Cardiac septum (tissue), 1 donor: ENCODE results near the gene GSTM2. TPM values are rescaled to one million over a fixed set of nuclear protein-coding genes. Genes with fewer than 3 reads are reported as not detected.

Experiments
- DNase-seq: peaks from one replicate; pipeline ENCODE4 v3.0.0-alpha.2; 2020; ENCODE audit warnings: low spot score
- intact Hi-C: fragments of 100-400 bp; cut with DNase I; formaldehyde crosslinking; loops from one replicate; pipeline ENCODE4 v1.14.0; 2022
- total RNA-seq: library from RNA; stranded (reverse); fragmentation: NEBNext Ultra II Directional; extraction: Animal tissue kit (Norgen Biotek cat#: 25700); gene quantifications from one replicate; pipeline ENCODE4 v1.2.1, GENCODE V29; 2021
- donor health status: DM: no; HTN: no; CAD: no.

GSTM2 gene
- total RNA-seq, 1 donor from 2014 or later: 43.5 TPM

DNA sequence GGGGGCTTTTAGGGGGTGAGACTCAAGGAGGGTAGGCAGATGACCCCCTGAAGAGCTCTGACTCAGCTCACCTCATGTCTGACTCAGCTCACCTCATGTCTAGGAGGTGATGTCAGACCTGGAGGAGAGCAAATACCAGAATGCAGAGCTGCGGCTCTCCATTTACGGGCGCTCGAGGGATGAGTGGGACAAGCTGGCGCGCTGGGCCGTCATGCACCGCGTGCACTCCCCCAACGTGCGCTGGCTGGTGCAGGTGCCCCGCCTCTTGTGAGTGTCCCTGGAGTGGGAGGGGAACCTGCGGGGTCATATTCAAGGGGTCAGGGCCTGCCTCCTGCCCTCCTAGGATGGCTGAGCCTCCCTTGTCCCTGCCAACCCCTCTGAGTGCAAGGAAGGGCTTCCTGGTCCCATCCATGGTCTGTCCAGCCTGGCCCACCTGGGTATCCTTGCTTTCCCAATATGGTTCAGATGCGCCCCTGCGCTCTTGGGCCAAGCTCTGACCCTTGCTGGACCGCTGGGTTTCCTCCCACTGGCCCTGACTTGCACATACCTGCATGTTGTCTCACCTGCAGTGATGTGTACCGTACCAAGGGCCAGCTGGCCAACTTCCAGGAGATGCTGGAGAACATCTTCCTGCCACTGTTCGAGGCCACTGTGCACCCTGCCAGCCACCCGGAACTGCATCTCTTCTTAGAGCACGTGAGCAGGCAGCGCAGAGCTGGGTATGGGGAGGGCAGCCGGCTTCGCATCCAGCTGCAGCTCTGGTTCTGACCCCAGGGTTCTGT is 39.1 kb upstream of the GSTM2 start:
- intact Hi-C loops: loop anchor here (2.0 kb wide), 1 partner anchor 82 kb away; no protein-coding TSS in a partner anchor
- no peak for DNase-seq

DNA sequence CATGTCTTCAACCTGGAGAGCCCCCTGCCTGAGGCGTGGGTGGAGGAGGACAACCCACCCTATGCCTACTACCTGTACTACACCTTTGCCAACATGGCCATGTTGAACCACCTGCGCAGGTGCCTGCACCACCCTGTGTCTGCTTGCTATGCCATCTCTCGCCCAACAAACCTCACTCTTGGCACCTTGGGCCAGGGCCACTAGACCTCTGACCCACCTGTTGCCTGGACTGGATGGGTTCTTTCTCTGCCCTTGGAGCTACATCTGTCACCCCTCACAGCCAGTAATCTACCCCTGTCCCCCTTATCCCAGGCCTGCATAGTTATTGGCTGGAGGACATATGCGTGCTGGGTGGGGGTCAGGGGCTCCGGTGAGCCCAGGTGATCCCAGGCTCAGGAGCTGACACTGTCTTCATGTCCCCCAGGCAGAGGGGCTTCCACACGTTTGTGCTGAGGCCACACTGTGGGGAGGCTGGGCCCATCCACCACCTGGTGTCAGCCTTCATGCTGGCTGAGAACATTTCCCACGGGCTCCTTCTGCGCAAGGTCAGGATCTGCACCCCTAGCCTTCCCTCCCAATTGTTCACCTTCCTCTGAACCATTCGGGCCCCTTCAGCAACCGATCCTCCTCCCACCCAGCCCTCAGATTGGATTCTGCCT is 38.4 kb upstream of the GSTM2 start:
- intact Hi-C loops: loop anchor here (2.0 kb wide), 1 partner anchor 83 kb away; no protein-coding TSS in a partner anchor
- no peak for DNase-seq

DNA sequence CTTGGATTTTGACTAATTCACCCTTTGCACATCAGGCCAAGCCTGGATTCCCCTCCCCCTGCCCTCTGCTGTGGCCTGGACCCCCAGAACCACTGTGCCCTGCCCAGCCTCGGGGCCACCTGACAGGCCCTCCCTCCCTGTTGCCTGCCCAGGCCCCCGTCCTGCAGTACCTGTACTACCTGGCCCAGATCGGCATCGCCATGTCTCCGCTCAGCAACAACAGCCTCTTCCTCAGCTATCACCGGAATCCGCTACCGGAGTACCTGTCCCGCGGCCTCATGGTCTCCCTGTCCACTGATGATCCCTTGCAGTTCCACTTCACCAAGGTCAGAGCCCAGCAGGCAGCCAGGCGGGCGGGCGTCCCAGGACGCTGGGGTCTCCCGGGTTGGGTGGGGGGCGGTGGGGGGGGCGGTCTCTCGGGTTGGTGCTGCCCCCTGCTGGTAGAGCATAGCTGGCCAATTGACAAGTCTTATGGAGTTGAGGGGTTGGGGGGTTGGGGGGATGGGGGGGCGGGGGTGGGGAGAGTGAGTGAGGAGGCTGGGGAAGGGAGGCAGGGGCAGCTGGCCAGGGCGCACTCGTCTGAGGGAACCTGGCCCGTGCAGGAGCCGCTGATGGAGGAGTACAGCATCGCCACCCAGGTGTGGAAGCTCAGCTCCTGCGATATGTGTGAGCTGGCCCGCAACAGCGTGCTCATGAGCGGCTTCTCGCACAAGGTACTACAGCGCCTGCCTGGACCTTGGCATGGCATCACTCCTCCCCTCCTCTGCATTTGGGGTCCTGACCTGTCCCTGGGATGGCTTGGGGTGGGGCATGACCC is 37.6 kb upstream of the GSTM2 start:
- intact Hi-C loops: no loop called here
- DNase-seq: no peak

DNA sequence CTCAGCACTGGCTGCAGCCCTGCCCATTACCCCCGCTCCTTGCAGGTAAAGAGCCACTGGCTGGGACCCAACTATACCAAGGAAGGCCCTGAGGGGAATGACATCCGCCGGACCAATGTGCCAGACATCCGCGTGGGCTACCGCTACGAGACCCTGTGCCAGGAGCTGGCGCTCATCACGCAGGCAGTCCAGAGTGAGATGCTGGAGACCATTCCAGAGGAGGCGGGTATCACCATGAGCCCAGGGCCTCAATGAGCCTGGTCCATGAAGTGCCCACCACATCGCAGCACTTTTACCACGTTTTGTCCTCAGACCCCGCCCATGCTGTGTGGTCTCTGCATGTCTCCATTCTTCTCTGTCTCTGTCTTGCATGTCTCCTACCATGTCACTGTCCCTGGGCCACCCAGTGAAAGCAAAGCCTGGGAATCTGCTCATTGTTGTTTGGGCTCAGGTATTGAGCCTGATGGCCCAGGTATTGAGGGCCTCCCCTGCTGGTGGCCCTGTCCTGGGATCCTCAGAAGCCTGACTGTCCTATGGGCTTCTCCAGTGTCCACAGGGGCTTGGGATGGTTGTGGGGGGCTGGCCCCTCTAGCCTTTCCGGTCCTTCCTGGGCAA is 36.9 kb upstream of the GSTM2 start:
- no peak for DNase-seq
- intact Hi-C loops: no loop called here

DNA sequence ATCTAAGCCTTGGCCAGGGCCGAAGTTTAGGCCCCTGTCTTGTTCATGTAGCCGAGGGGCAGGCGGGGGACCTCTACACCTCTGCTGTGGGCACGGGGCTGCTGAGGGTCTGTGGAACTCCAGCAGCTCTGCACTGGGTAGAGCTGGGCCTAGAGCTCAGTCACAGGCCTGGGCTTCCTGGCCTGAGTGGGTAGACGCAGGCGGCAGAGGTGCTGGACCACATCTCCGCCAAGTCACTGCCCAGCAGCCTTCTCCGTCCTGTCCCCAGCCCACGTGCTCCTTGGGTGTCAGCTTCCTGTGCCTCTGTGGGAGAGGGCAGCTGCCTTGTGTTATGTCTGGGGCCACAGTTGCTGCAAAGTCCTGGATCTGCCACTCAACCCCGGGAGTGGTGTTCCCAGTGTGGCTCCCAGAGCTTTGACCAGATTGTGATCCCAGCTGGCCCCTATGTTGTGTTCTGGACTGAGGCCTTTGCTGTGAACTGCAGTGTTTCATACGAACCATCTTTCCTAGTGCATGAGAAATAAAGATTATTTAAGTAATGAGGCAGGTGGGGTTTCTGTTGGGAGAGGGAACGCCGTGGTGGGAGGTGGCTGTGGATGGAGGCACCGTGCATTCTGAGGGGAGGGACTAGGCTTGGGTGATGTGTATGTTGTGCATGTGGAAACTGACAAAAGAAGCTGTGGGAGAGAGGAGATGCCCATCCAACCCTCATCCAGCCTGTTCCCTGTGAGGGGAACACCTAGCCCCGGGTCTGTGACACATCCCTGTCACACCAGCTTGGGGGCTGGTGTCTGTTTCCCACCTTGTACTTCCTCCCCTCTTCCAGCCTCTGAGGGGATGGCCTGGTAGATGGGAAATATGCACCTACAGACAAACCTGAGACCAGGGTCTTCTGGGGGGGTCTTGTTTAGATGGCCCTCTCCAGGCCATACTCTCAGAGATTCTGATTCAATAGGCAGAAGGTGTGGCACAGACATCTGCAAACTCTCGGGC is 36.0 kb upstream of the GSTM2 start:
- intact Hi-C loops: no loop called here
- DNase-seq: no peak

DNA sequence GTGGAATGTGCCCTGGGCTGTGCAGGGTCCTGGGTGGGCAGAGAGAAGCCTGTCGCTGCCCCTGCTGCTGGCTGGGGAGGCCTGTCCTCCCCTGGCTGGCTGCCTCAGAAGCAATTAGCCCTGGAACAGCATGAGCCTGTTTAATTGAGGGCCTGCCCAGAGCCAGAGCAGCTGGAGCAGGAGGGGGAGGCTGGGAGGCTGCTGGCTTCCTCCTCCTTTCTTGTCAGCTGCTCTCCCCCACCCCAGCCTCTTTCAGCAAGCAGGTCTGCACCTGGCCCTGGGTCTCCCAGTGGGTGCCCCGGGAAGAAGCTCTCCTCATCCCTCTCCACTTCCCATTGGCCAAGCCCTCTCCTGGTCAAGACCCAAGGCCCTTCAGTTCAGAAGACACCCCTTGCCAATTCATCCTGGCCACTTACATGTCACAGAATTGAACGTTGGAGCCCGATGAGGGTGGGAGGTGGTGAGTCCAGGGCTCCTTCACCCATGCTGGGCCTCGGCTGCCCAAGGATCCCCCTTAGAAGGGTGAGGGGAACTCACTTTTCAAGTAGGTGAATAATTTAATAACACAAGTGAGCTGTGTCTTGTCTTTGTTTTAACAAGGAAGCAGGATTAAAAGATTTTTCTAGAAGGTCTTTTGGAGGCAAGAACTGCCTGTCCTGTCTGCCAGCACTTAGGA is 35.0 kb upstream of the GSTM2 start:
- intact Hi-C loops: no loop called here
- no peak for DNase-seq

DNA sequence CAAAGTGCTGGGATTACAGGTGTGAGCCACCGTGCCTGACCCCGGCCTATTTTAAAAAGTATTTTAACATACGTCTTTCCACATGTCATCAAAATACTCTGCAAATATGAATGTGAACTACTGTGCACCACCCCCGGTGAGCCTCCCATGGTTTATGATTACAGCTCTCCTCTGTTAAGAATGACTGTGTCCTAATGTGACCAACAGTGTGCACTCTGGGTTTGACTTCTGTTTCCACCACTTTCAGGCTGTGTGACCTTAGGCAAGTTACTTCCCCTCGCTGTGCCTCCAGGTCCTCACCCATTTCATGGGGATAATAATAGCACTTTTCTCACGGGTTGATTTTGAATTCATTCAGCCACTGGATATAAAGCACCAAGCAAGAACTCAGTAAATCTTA is 33.6 kb upstream of the GSTM2 start:
- intact Hi-C loops: no loop called here
- no peak for DNase-seq

DNA sequence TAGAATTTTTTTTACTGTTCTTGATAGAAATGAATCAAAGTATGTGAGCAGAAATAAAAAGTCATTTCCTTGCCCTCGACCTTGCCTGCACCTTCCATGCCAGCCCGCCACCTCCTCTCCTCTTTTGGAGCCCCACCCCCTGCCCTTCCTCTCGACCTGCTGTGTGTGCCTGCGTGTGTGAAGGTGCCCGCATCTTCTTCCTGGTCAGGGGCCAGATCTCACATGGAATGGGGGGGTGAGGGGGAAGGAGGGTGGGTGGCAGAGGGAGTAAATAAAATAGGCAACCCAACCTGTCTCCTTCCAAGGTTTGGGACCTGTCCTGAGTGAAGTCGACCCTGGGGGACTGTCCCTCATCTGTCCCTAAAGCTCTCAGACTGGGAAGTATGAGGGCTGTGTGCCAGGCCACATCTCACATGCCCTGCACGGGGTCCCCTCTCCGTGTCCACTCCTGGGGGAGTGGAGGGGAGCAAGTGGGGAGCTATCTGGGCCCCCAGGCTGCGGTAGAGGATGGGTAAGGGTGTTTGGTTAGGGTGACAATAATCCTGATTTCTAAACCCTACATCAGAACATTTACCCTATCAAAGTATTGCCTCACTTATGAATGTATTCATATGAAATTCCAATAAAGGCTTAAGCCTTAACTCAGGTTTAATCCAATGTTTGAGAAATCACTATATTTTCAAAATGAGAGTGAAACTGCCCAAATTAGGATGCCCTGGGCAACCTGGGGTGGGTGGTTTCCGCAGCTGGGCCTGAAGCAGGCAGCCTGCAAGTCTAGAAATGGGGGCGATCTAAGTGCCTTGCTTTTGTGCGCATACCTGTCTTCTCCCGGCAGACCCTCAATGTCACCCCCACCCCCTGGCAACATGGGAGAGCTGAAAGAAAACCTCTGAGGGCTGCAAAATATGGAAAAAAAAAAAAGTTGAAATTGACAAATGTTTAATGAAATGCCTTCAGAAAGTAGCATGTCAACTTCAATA is 32.8 kb upstream of the GSTM2 start:
- no peak for DNase-seq
- intact Hi-C loops: no loop called here

DNA sequence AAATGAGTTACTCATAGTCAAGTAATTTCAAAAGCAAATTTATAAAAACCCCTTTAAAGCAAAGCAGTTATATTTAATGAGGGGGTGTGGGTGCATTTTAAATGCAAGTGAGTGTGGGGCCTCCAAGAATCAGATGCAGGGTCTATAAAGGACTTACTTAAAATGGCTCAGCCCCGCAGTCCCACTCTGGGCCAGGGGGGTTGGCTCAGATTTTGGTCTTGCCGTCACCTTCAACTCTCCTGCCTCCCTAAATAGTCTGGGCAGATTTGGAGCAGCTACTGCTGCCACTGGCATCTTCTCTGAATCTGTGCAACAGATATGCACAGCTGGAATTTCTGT is 32.0 kb upstream of the GSTM2 start:
- intact Hi-C loops: no loop called here
- DNase-seq: no peak

DNA sequence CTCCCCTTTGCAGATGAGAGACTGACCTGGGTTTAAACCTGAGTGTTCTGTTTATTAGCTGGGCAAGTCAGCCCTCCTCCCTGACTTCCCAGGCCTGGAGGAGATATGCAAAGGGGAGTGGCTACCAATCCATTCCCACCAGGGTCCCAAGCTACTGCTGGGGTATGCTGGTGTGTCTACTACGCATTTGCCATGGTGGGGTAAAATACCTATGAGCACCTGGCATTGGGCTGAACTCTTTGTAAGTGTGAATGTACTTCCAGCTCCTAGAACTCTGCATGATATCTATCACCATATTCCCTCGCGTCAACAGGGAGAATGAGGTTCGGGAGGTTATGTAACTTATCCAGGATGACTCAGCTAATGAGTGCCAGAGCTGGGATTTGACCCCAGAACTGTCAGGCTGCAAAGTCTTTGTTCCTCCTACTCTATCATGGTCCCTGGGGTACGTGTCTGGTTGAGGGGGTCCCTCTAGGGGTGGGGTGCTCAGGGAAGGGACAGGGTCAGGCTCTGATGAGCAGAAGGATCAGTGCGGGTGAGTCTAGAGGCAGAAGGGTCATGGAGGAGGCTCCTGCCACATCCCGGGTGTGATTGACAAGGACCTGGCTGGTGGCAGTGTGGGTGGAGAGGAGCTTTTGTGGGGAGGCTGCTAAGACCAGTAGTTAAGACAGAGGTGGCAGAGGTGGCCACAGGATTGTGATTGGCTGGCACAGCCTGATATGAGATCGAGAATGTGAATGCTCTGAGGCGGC is 31.5 kb upstream of the GSTM2 start:
- DNase-seq: no peak
- intact Hi-C loops: no loop called here

DNA sequence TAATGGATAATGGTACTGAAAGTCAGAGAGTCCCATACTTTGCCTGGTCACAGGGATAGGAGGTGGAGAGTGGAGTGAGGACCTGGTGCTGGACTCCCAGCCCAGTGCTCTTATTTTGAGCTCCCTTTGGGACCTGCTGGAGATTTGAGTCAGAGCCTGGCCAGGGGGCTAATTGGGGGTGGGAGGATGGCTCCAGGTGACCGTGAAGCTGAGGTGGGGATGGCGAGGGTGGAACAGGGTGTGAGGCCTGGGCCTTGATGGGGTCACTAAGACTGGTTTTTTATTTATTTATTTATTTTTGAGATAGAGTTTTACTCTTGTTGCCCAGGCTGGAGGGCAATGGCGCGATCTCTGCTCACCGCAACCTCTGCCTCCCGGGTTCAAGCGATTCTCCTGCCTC is 30.4 kb upstream of the GSTM2 start:
- intact Hi-C loops: no loop called here
- no peak for DNase-seq

DNA sequence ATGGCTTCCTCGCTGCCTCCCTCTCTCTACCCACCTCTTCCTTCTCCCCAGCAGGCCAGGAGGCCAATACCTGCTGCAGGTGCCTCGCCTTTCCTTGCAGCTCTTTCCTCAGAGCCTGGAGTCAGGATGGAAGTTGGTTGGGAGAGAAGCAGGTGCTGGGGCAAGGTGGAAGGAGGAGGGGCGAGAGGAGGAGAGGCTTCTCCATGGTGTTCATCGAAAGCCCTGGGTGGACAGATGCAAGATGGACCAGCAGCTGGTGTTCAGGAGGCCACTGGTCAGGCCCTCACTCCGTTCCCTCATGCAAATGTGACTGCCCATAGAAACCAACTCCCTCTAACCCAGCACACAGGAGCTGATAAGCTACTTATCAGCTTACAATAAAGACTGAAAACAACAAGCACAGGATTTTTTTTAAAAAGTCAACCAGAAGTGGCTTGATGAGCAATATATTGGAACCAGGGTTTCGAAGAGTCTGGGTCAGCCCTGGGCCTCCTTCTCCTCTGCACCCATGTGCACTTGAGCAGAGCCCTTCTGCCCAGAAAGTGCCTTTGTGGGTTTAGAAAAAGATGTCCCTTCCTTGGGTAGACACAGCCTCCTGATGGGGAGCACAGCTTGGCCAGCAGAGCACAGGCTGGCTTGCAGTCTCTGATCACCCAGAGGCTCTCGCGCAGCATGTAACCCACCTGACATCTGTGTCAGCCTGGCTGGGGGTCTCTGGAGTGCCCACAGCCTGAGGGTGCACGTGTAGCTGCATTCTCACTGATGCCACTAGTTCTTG is 28.6 kb upstream of the GSTM2 start:
- no peak for DNase-seq
- intact Hi-C loops: no loop called here

DNA sequence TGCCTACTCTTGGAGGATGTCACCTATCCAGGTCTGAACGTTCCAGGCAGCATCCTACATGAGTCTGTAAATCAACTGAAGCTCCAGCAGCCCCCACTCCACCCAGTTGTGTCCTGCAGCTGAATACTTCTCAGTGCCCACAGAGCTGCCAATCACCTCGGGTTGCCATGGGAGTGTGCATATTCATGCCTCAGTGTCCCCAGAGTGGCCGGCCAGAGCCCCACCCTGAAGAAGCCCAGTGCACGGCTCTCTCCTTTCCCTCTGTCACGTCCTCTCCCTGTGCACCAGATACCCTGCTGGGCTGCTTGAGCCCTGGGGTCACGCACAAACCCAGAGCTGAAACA is 28.0 kb upstream of the GSTM2 start:
- intact Hi-C loops: loop anchor here (5.0 kb wide), 2 partner anchors 47 to 342 kb away; partner anchors contain the start of genes AHCYL1 and GSTM1
- DNase-seq: no peak

DNA sequence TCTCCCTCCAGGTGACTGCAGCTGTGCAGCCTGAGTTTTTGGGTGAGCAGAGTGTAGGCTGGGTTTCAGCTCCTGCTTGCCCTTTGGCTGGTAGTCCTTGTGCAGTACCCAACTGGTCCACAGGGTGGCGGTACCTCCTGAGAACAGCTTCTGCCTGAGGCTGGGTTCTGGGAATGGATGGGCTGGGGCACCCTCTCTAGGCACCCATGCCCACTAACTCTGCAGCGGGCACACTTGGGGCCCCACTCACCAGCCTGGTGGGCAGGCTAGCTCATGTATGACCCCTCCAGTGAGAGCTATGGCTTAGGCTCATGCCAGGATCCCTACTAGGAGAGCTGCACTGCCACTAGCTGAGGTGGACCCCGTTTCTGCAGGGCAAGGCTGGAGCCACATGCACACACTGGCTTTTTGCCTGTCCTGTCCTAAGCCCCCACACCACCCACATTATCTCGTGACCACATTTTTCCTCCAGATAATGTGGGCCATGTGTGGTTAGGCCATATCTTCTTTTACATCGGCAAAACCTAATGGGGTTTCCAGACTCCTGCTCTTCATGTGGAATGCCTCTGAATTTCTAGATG is 27.5 kb upstream of the GSTM2 start:
- peak; percentile 92 for DNase-seq
- intact Hi-C loops: loop anchor here (5.0 kb wide), 2 partner anchors 47 to 342 kb away; partner anchors contain the start of genes AHCYL1 and GSTM1

DNA sequence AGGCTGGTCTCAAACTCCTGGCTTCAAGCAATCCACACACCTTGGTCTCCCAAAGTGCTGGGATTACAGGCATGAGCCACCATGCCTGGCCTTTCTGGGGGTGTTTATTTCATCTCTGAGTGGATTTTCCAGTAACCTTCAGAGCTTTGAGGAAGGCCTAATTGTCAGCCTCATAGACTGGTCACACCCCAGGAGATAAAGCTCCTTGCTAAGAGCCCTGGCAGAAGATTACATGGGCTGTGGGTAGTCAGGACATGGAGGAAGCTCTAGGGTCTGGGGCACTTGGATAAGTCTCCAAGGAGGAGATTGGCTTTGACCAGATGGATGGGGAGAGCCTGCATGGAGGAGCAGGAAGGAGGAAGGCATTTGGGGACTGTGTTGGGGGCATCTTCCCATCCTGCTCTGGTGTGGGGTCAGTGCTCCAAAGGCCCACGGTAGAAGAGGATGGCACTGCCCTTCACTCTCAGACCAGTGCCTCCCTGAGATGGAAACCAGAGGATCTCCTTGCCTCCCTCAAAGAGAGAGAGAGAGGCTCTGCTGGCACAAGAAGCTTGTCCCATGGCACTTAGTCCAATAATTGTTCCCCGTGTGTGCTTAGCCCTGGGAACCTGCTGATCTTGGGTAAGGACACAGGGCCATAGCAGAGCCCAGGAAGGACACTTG is 26.6 kb upstream of the GSTM2 start:
- intact Hi-C loops: loop anchor here (5.0 kb wide), 2 partner anchors 46 to 341 kb away; partner anchors contain the start of genes AHCYL1 and GSTM1
- DNase-seq: no peak
